ENCODE measurements around the gene RHOB.

RHOB gene

DNA sequence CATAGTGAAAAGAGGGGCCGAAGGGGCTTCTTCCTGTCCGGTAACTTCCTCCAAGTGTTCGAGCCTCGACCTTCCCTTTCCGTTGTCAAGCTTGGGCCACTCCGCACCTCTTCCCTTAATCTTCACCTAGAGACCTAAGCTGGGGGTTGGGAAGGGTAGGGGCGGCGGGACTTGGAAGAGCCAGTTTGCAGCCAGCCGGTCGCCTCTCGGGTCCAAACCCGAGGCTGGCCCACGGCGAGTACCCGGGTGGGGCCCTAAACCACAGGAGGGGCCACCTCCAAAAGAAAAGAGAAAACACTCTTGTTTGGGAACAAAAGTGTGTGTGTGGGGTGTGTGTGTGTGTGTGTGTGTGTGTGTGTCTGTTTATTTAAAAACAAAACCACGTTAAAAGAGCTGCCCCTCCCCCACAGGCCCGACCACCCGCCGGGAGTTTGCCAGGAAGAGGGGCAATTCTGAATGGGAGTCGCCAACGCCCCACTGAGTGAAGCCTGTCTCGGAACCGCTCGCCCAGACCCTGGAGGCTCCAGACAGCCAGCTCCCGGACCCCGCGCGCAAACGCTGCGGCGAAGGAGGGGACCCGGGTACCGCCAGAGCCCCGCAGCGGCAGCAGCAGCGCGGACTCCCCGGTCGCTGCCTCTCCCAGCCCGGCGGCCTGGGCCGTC lies 488 bp upstream of the RHOB start:
- peak; percentile 54 to 71 for DNase-seq
- peaks cover 0 to 3% of the 10 kb centered on the region in 2 donors for H3K27me3 ChIP-seq
- H3K4me1 ChIP-seq, result peaks cover 0 to 45% (median 25%) of the 10 kb centered on the region in 4 donors
- TF ChIP-seq, protein P1, sequence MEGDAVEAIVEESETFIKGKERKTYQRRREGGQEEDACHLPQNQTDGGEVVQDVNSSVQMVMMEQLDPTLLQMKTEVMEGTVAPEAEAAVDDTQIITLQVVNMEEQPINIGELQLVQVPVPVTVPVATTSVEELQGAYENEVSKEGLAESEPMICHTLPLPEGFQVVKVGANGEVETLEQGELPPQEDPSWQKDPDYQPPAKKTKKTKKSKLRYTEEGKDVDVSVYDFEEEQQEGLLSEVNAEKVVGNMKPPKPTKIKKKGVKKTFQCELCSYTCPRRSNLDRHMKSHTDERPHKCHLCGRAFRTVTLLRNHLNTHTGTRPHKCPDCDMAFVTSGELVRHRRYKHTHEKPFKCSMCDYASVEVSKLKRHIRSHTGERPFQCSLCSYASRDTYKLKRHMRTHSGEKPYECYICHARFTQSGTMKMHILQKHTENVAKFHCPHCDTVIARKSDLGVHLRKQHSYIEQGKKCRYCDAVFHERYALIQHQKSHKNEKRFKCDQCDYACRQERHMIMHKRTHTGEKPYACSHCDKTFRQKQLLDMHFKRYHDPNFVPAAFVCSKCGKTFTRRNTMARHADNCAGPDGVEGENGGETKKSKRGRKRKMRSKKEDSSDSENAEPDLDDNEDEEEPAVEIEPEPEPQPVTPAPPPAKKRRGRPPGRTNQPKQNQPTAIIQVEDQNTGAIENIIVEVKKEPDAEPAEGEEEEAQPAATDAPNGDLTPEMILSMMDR (IDR thresholded peaks at IDR 0.05), result no peak
- peak overlapping the region; percentile 96 to 98 for H3K27ac ChIP-seq
- intact Hi-C loops (cut with DNase I; ENCODE audit: low total_unique reads), result no loop called here
- H3K36me3 ChIP-seq, result peaks cover 21 to 28% (median 25%) of the 10 kb centered on the region in 3 donors
- no peaks in the 10 kb centered on the region for H3K9me3 ChIP-seq
- peak overlapping the region; percentile 93 to 95 for H3K4me3 ChIP-seq

GRCh38 chr2:20447437-20448245 lies 767 bp downstream of the RHOB start:
- peaks cover 0 to 55% (median 37%) of the 10 kb centered on the region in 4 donors for H3K4me1 ChIP-seq
- intact Hi-C loops (cut with DNase I; ENCODE audit: low total_unique reads), result no loop called here
- TF ChIP-seq, protein P1 (IDR thresholded peaks at IDR 0.05), result peak in 1 of 2 experiments; percentile 3
- no peaks in the 10 kb centered on the region for H3K9me3 ChIP-seq
- peak overlapping the region; percentile 93 to 95 for H3K4me3 ChIP-seq
- H3K27ac ChIP-seq, result peak overlapping the region; percentile 96 to 98
- peak; percentile 48 to 80 for DNase-seq
- H3K27me3 ChIP-seq, result peaks cover 0 to 3% of the 10 kb centered on the region in 2 donors
- peaks cover 21 to 28% (median 25%) of the 10 kb centered on the region in 3 donors for H3K36me3 ChIP-seq

DNA sequence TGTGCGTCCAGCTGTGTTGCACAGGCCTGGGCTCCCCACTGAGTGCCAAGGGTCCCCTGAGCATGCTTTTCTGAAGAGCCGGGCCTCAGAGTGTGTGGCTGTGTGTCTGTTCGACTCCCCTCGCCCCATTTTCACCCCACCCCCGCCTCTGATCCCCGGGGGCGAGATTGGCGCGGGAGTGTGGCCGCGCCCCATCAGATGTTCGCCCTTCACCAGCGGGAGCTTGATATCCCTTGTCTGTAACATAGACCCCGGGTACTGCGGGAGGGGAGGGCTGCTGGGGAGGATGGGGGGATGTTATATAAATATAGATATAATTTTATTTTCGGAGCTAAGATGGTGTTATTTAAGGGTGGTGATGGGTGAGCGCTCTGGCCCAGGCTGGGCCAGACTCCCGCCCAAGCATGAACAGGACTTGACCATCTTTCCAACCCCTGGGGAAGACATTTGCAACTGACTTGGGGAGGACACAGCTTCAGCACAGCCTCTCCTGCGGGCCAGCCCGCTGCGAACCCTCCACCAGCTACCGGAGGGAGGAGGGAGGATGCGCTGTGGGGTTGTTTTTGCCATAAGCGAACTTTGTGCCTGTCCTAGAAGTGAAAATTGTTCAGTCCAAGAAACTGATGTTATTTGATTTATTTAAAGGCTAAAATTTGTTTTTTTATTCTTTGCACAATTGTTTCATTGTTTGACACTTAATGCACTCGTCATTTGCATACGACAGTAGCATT lies 1.5 kb downstream of the RHOB start:
- DNase-seq, result peak; percentile 34 to 69
- H3K27ac ChIP-seq, result peak overlapping the region; percentile 96 to 98
- H3K4me3 ChIP-seq, result peak overlapping the region; percentile 93 to 95
- TF ChIP-seq, protein P1 (IDR thresholded peaks at IDR 0.05), result no peak
- H3K4me1 ChIP-seq, result peaks cover 0 to 50% (median 37%) of the 10 kb centered on the region in 4 donors
- H3K27me3 ChIP-seq, result peaks cover 0 to 3% of the 10 kb centered on the region in 2 donors
- H3K9me3 ChIP-seq, result no peaks in the 10 kb centered on the region
- H3K36me3 ChIP-seq, result peaks cover 21 to 28% (median 25%) of the 10 kb centered on the region in 3 donors
- intact Hi-C loops (cut with DNase I; ENCODE audit: low total_unique reads), result no loop called here

GRCh38 chr2:20448977-20449306 lies 2.1 kb downstream of the RHOB start:
- H3K36me3 ChIP-seq, result peaks cover 21 to 28% (median 25%) of the 10 kb centered on the region in 3 donors
- peak overlapping the region; percentile 93 to 95 for H3K4me3 ChIP-seq
- DNase-seq, result no peak
- H3K9me3 ChIP-seq, result no peaks in the 10 kb centered on the region
- H3K27ac ChIP-seq, result peak overlapping the region; percentile 96 to 98
- H3K27me3 ChIP-seq, result peaks cover 0 to 3% of the 10 kb centered on the region in 2 donors
- intact Hi-C loops (cut with DNase I; ENCODE audit: low total_unique reads), result no loop called here
- H3K4me1 ChIP-seq, result peaks cover 0 to 45% (median 32%) of the 10 kb centered on the region in 4 donors
- TF ChIP-seq, protein P1 (IDR thresholded peaks at IDR 0.05), result no peak

DNA sequence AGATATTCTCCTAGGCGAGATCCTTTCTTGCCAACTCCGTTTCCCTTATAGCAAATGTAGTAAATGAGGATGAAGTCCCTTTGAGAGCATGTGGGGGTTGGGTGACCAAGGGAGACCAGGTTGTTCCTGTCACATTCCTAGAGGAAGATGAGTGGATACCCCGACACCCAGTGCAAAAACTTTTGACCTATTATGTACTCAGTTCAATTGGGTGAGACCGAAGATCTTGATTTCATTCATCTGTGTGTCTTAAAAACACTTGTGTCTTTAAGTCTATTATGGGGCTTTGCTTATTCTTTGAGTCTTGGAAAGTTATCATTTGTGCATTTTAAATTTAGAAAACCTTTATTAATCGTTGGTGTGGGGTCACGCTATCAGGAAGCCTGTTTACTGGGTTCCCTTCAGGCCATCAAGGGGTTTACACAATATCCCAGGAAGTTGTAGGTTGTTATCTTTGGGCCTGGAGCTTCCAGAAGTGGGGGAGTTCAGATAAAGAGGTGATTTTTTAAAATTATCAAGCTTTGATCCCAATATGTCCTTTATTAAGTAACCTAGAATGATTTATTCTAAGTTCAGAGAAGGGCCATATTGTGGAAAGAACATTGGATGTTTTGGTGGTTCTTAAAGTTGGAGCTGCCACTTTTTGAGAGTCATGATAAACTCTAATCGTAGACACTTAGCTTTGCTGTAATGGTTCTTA lies 2.8 kb downstream of the RHOB start:
- H3K36me3 ChIP-seq, result peaks cover 21 to 28% (median 25%) of the 10 kb centered on the region in 3 donors
- intact Hi-C loops (cut with DNase I; ENCODE audit: low total_unique reads), result loop anchor here (5.0 kb wide), 1 partner anchor 168 kb away; no protein-coding TSS in a partner anchor
- TF ChIP-seq, protein P1 (IDR thresholded peaks at IDR 0.05), result peak in 1 of 2 experiments; percentile 32
- H3K27me3 ChIP-seq, result peaks cover 0 to 3% of the 10 kb centered on the region in 2 donors
- H3K4me3 ChIP-seq, result peak overlapping the region; percentile 93 to 95
- no peaks in the 10 kb centered on the region for H3K9me3 ChIP-seq
- H3K27ac ChIP-seq, result peak overlapping the region; percentile 96 to 98
- DNase-seq, result peak; percentile 22 to 48
- peaks cover 0 to 39% (median 31%) of the 10 kb centered on the region in 4 donors for H3K4me1 ChIP-seq
